PC-9 (cell line): ENCODE results near the gene FAM234A. TPM values are rescaled to one million over a fixed set of nuclear protein-coding genes. Genes with fewer than 3 reads are reported as not detected.

Experiments used
- BruUV-seq: library from RNA; stranded (reverse); fragments of 400-500 nt; replicated peaks from 2 replicates; lab custom pipeline; 2021; lab: Mats Ljungman, UMichigan
- CTCF ChIA-PET: fragments of 300-600 bp; sonication (Branson Sonifier 250); formaldehyde crosslinking; loops from one replicate; lab custom pipeline; 2022; ENCODE audit warnings: antibody characterized with exemption; lab: Charles Lee
- POLR2A ChIA-PET: fragments of 300-600 bp; sonication (Branson Sonifier 250); formaldehyde crosslinking; loops from one replicate; lab custom pipeline; 2022; ENCODE audit warnings: antibody characterized with exemption; ENCODE audit not compliant: unreplicated experiment; lab: Charles Lee
- DNase-seq, 2 experiments: peaks; one replicate each; pipeline versions ENCODE4 v3.0.0 to v3.0.0-alpha.2; 2015 to 2022; ENCODE audit warnings: mixed read lengths in 1 of 2
- H2AFZ ChIP-seq: fragments of 200-600 bp; sonication (generic); 2 replicates; pipeline ENCODE4 v1.8.1; 2017; ENCODE audit warnings: antibody characterized with exemption
- H3F3A ChIP-seq: fragments of 200-600 bp; sonication (generic); 2 replicates; pipeline ENCODE4 v1.8.1; 2017; ENCODE audit warnings: antibody characterized with exemption, mild to moderate bottlenecking, low read depth; ENCODE audit not compliant: insufficient read depth
- H3K27ac ChIP-seq: fragments of 200-600 bp; sonication (generic); 2 replicates; pipeline ENCODE4 v1.6.1; 2016; ENCODE audit warnings: mixed run types
- H3K27me3 ChIP-seq: fragments of 200-600 bp; sonication (generic); 2 replicates; pipeline ENCODE4 v1.6.1; 2016; ENCODE audit warnings: low read depth, mixed run types; ENCODE audit not compliant: insufficient read depth
- H3K36me3 ChIP-seq: fragments of 200-600 bp; sonication (generic); 2 replicates; pipeline ENCODE4 v1.6.1; 2016; ENCODE audit warnings: low read depth, mixed run types
- H3K4me1 ChIP-seq: fragments of 200-600 bp; sonication (generic); replicated peaks from 2 replicates; pipeline ENCODE4 v1.6.1; 2016; ENCODE audit warnings: mixed run types; ENCODE audit not compliant: insufficient read depth
- H3K4me2 ChIP-seq: fragments of 200-600 bp; sonication (generic); 2 replicates; pipeline ENCODE4 v1.6.1; 2017; ENCODE audit warnings: mixed run types
- H3K4me3 ChIP-seq: fragments of 200-600 bp; sonication (generic); 2 replicates; pipeline ENCODE4 v1.6.1; 2016; ENCODE audit warnings: mixed run types
- H3K79me2 ChIP-seq: fragments of 200-600 bp; sonication (generic); 2 replicates; pipeline ENCODE4 v1.6.1; 2017; ENCODE audit warnings: low read depth, mixed run types
- H3K9me2 ChIP-seq: fragments of 200-600 bp; sonication (generic); 2 replicates; pipeline ENCODE4 v1.8.1; 2017; ENCODE audit warnings: mild to moderate bottlenecking; ENCODE audit not compliant: insufficient read depth
- H3K9me3 ChIP-seq: fragments of 200-600 bp; sonication (generic); 2 replicates; pipeline ENCODE4 v1.8.1; 2016; ENCODE audit warnings: low read depth; ENCODE audit not compliant: insufficient read depth
- H4K20me1 ChIP-seq: fragments of 200-600 bp; sonication (generic); 2 replicates; pipeline ENCODE4 v1.8.1; 2017; ENCODE audit not compliant: insufficient read depth
- CTCF ChIP-seq: fragments of 200-600 bp; sonication (generic); conservative IDR thresholded peaks from 2 replicates; pipeline ENCODE4 v1.6.1; 2017; ENCODE audit warnings: mixed run types, antibody characterized with exemption, mild to moderate bottlenecking, moderate library complexity
- EZH2 ChIP-seq: fragments of 200-600 bp; sonication (generic); IDR thresholded peaks from 2 replicates; pipeline ENCODE4 v1.8.0; 2017; ENCODE audit warnings: antibody characterized with exemption, low read depth
- intact Hi-C: fragments of 100-400 bp; cut with micrococcal nuclease; formaldehyde crosslinking; loops from one replicate; pipeline ENCODE4 v1.10.0; 2022; ENCODE audit not compliant: unreplicated experiment
- total RNA-seq: library from RNA; stranded (reverse); gene quantifications from 2 replicates; pipeline ENCODE4 v1.2.3, GENCODE V29; 2021

FAM234A gene
- total RNA-seq, 1 experiment from 2014 or later, result 131 TPM

- H3K4me3 ChIP-seq, result no peak overlapping the region
- TF ChIP-seq EZH2, result no peak
- no peak for TF ChIP-seq CTCF
- no peaks in the 10 kb centered on the region for H4K20me1 ChIP-seq
- no peaks in the 10 kb centered on the region for H3K27me3 ChIP-seq
- peaks cover 14% of the 10 kb centered on the region; the same call in 1 of the 2 replicates for H3K4me1 ChIP-seq
- POLR2A ChIA-PET, result no interaction called here
- no peak overlapping the region for H3K27ac ChIP-seq
- no peaks in the 10 kb centered on the region for H3K9me2 ChIP-seq
- H3F3A ChIP-seq, result no peaks in the 10 kb centered on the region
- CTCF ChIA-PET, result no interaction called here
- no peak overlapping the region for H3K4me2 ChIP-seq
- H3K9me3 ChIP-seq, result no peaks in the 10 kb centered on the region
- DNase-seq, result no peak
- intact Hi-C loops, result no loop called here
- no peak overlapping the region for H2AFZ ChIP-seq
- H3K36me3 ChIP-seq, result no peaks in the 10 kb centered on the region
- H3K79me2 ChIP-seq, result no peaks in the 10 kb centered on the region
- no TSS peak for BruUV-seq
These were observed 12.4 kb downstream of the FAM234A start for GRCh38 chr16:247027-247426.

DNA sequence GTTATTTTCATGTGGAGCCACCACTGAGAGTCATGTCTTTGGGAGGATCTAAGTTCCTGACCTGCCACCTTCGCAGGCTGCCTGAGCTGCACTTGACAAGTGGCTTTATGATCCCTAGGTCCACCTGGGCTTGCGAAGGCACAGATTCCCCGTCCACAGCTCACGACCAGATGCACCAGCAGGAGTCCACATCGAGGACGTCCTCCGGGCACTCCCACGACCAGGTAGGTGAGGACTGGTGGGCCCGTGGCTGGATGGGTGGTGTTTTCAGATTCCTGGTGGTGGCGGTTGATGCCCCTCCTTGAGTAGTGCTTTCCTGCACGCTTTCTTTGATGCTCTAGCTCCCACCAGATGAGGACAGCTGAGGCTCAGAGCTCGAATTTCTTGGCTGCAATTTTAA is 14.8 kb downstream of the FAM234A start:
- ChIA-PET POLR2A (interaction anchor here (0.5 kb wide), 1 partner anchor 21 kb away, joined by 7 read pairs; no protein-coding TSS in a partner anchor), CTCF (no interaction called here)
- Histone ChIP-seq H3K27me3 (no peaks in the 10 kb centered on the region), H3K79me2 (no peaks in the 10 kb centered on the region), H3K4me2 (no peak overlapping the region), H3K9me2 (no peaks in the 10 kb centered on the region), H3K9me3 (no peaks in the 10 kb centered on the region), H3K36me3 (no peaks in the 10 kb centered on the region), H3K27ac (no peak overlapping the region), H3F3A (no peaks in the 10 kb centered on the region), H3K4me1 (peaks cover 14% of the 10 kb centered on the region; the same call in 1 of the 2 replicates), H2AFZ (no peak overlapping the region), H4K20me1 (no peaks in the 10 kb centered on the region), H3K4me3 (no peak overlapping the region)
- TF ChIP-seq EZH2 (no peak), CTCF (no peak)
- no TSS peak for BruUV-seq
- intact Hi-C loops, result no loop called here
- no peak for DNase-seq

GRCh38 chr16:252366-253337 is 18.0 kb downstream of the FAM234A start:
- H3K4me3 ChIP-seq, result no peak overlapping the region
- BruUV-seq, result no TSS peak
- H2AFZ ChIP-seq, result no peak overlapping the region

More at GRCh38 chr16:252366-253337, 18.0 kb downstream of the FAM234A start:
- no peaks in the 10 kb centered on the region for H4K20me1 ChIP-seq
- H3K36me3 ChIP-seq, result no peaks in the 10 kb centered on the region
- no peak for DNase-seq
- intact Hi-C loops, result no loop called here
- no peaks in the 10 kb centered on the region for H3K9me2 ChIP-seq
- TF ChIP-seq EZH2, result no peak
- no peak for TF ChIP-seq CTCF
- H3K4me1 ChIP-seq, result peaks cover 14% of the 10 kb centered on the region; the same call in 1 of the 2 replicates
- POLR2A ChIA-PET, result interaction anchor here (0.7 kb wide), 1 partner anchor 12 kb away, joined by 3 read pairs; no protein-coding TSS in a partner anchor
- no peaks in the 10 kb centered on the region for H3K79me2 ChIP-seq
- H3K9me3 ChIP-seq, result no peaks in the 10 kb centered on the region
- no peaks in the 10 kb centered on the region for H3K27me3 ChIP-seq
- H3K27ac ChIP-seq, result no peak overlapping the region
- H3F3A ChIP-seq, result no peaks in the 10 kb centered on the region
- CTCF ChIA-PET, result interaction anchor here (0.6 kb wide), 1 partner anchor 100 kb away, joined by 4 read pairs; the partner anchor contains the start of gene AXIN1
- H3K4me2 ChIP-seq, result no peak overlapping the region
